A673 (cell line): ENCODE results near the gene PRR35. TPM values are rescaled to one million over a fixed set of nuclear protein-coding genes. Genes with fewer than 3 reads are reported as not detected.

Source experiments
- BruUV-seq: library from RNA; stranded (reverse); fragments of 400-500 nt; replicated peaks from 2 replicates; lab custom pipeline; 2021; lab: Mats Ljungman, UMichigan
- CTCF ChIA-PET: fragments of 300-600 bp; sonication (Branson Sonifier 250); formaldehyde crosslinking; loops from one replicate; lab custom pipeline; 2022; ENCODE audit warnings: antibody characterized with exemption; lab: Charles Lee
- POLR2A ChIA-PET: fragments of 300-600 bp; sonication (Branson Sonifier 250); formaldehyde crosslinking; loops from one replicate; lab custom pipeline; 2022; ENCODE audit warnings: antibody characterized with exemption; ENCODE audit not compliant: low non-redundant PET; lab: Charles Lee
- DNase-seq: peaks from one replicate; pipeline ENCODE4 v3.0.0-alpha.2; 2015; ENCODE audit warnings: low spot score
- H3K27ac ChIP-seq: fragments of 200-600 bp; sonication (generic); 2 replicates; pipeline ENCODE4 v1.5.1; 2016; ENCODE audit warnings: mixed run types, low read depth, mild to moderate bottlenecking, mixed read lengths, antibody characterized with exemption, low read length; ENCODE audit not compliant: poor library complexity, severe bottlenecking
- H3K27me3 ChIP-seq: fragments of 200-600 bp; sonication (generic); replicated peaks from 2 replicates; pipeline ENCODE4 v1.6.1; 2017; ENCODE audit warnings: mixed run types, low read depth, mild to moderate bottlenecking, mixed read lengths, antibody characterized with exemption, low read length; ENCODE audit not compliant: insufficient read depth, poor library complexity
- H3K36me3 ChIP-seq: fragments of 200-600 bp; sonication (generic); 2 replicates; pipeline ENCODE4 v1.6.1; 2016; ENCODE audit warnings: mixed run types, mild to moderate bottlenecking, mixed read lengths, antibody characterized with exemption, low read length; ENCODE audit not compliant: insufficient read depth, poor library complexity, severe bottlenecking
- H3K4me1 ChIP-seq: fragments of 200-600 bp; sonication (generic); 2 replicates; pipeline ENCODE4 v1.6.1; 2017; ENCODE audit warnings: mixed run types, mild to moderate bottlenecking, mixed read lengths, antibody characterized with exemption, low read length; ENCODE audit not compliant: insufficient read depth, poor library complexity, severe bottlenecking
- H3K4me3 ChIP-seq: fragments of 200-600 bp; sonication (generic); 2 replicates; pipeline ENCODE4 v1.5.1; 2016; ENCODE audit warnings: low read depth, mixed run types, mild to moderate bottlenecking, mixed read lengths, low read length; ENCODE audit not compliant: poor library complexity, severe bottlenecking
- H3K9me3 ChIP-seq: fragments of 200-600 bp; sonication (generic); 2 replicates; pipeline ENCODE4 v1.6.1; 2016; ENCODE audit warnings: mixed run types, low read depth, mild to moderate bottlenecking, mixed read lengths, antibody characterized with exemption, low read length; ENCODE audit not compliant: poor library complexity, severe bottlenecking
- CTCF ChIP-seq: fragments of 300-800, 200-600 bp; sonication (generic); conservative IDR thresholded peaks from 2 replicates; pipeline ENCODE4 v1.5.1; 2017; ENCODE audit warnings: low read depth, mild to moderate bottlenecking, antibody characterized with exemption, low read length, moderate library complexity, mixed read lengths
- EZH2 ChIP-seq: fragments of 200-600 bp; sonication (generic); IDR thresholded peaks from 2 replicates; pipeline ENCODE4 v1.6.1; 2017; ENCODE audit warnings: borderline replicate concordance, low read depth, mild to moderate bottlenecking, mixed read lengths, antibody characterized with exemption, low read length; ENCODE audit not compliant: poor library complexity, severe bottlenecking
- intact Hi-C: fragments of 100-400 bp; cut with micrococcal nuclease; formaldehyde crosslinking; loops from one replicate; pipeline ENCODE4 v1.10.0; 2022; ENCODE audit not compliant: unreplicated experiment
- total RNA-seq: library from RNA; stranded (reverse); gene quantifications from 2 replicates; pipeline ENCODE4 v1.2.3, GENCODE V29; 2021

Gene PRR35
- total RNA-seq, 1 experiment from 2014 or later, result not detected

DNA sequence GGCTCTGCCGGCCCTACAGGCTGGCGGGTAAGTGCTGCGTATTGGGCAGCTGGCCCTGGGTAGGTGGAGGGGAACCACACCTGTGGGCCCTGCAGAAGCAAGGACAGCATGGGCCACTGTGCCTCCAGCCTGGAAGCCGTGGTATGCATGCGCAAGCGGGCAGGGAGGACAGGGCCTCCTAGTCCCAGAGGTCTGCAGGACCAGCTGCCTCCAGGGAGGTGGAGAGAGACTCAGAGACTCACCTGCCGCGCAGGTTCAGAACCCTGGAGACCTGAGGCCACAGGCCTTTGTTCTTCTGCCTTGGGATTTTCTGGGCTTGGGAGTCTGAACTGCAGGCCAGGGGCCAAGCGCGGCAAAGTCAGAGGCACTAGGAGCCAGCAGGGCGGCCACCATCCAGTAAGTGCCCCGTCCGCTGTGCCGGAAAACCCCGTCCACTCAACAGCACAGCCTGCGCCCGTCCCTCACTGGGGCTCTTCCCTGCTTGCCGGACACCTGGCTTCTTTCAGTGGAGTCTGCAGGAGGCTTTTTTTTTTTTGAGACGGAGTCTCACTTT, 20.8 kb downstream of the PRR35 start:
- no peak overlapping the region for H3K4me3 ChIP-seq
- H3K9me3 ChIP-seq, result no peaks in the 10 kb centered on the region
- H3K27me3 ChIP-seq, result no peaks in the 10 kb centered on the region
- H3K4me1 ChIP-seq, result peaks cover 12% of the 10 kb centered on the region
- ChIA-PET CTCF (interaction anchor here (0.6 to 1.0 kb wide), 2 partner anchors 8 to 227 kb away, joined by 3 read pairs; no protein-coding TSS in a partner anchor), POLR2A (no interaction called here)
- intact Hi-C loops, result no loop called here
- no peak for DNase-seq
- no peak overlapping the region for H3K27ac ChIP-seq
- TF ChIP-seq EZH2, result no peak
- TF ChIP-seq CTCF, result no peak
- no TSS peak for BruUV-seq
- no peaks in the 10 kb centered on the region for H3K36me3 ChIP-seq

DNA sequence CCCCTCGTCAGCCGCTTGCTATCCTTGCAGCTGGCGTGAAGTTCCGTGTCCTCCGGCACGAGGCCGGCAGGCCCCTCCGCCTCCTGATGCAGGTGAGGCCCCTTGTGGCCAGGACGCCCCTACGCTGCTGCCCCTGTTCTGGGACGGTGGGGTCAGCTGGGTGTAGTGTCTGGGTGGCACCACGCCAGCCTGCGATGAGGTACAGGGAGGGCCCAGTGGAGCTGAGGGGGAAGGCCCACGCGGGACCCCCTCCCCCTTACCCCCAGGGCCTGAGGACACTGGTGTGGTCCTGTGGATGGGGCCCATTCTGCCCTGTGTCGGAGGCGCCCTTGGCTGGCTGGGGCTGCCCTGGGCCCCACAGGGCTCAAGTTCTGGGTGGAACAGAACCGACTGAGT, 22.0 kb downstream of the PRR35 start:
- Histone ChIP-seq H3K9me3 (no peaks in the 10 kb centered on the region), H3K27ac (no peak overlapping the region), H3K27me3 (no peaks in the 10 kb centered on the region), H3K4me1 (peaks cover 19% of the 10 kb centered on the region), H3K36me3 (no peaks in the 10 kb centered on the region), H3K4me3 (no peak overlapping the region)
- ChIA-PET POLR2A (no interaction called here), CTCF (interaction anchor here (0.5 kb wide), 1 partner anchor 16 kb away, joined by 3 read pairs; no protein-coding TSS in a partner anchor)
- BruUV-seq, result no TSS peak
- DNase-seq, result no peak
- intact Hi-C loops, result no loop called here
- no peak for TF ChIP-seq CTCF
- TF ChIP-seq EZH2, result no peak

DNA sequence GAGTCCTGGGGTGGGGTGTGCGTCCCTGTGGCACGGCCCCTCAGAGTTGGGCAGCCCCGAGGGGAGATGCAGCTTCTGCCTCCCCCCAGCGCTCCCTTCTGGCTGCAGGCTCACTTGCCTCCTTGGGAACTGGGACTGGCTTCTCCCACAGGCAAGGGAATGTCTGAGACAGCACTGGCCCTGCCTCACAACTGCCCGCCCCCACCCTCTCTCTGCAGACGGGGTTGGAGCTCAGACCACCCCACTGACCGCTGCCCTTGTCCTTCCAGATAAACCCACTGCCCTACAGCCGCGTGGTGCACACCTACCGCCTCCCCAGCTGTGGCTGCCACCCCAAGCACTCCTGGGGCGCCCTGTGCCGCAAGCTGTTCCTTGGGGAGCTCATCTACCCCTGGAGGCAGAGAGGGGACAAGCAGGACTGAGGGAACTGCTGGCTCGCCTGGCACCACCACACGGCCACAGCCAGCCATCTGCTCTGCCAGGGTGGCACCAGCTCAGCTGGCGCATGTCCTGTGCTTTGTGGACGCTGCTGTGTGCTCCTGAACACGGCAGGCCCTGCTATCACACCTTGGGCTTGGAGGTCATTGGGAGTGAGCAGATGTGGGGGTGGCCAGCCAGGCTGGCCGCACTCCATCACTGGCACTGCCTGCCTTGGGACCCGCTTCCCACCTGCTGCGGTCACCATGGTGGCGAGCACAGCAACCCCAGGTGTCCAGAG, 22.6 kb downstream of the PRR35 start:
- no peaks in the 10 kb centered on the region for H3K9me3 ChIP-seq
- DNase-seq, result no peak
- no TSS peak for BruUV-seq
- TF ChIP-seq EZH2 (no peak), CTCF (no peak)
- H3K27ac ChIP-seq, result no peak overlapping the region
- CTCF ChIA-PET, result interaction anchor here (0.5 kb wide), 1 partner anchor 16 kb away, joined by 3 read pairs; no protein-coding TSS in a partner anchor
- peaks cover 25% of the 10 kb centered on the region for H3K4me1 ChIP-seq
- H3K27me3 ChIP-seq, result no peaks in the 10 kb centered on the region
- intact Hi-C loops, result no loop called here
- POLR2A ChIA-PET, result no interaction called here
- no peaks in the 10 kb centered on the region for H3K36me3 ChIP-seq
- H3K4me3 ChIP-seq, result no peak overlapping the region
